WERI-Rb-1 (cell line): Measurements from ENCODE around the gene CAPN9.

Source experiments
- DNase-seq: peaks from one replicate; pipeline ENCODE4 v3.0.0-alpha.2; 2020
- H3K27ac ChIP-seq: fragments of 250-450 bp; sonication (Bioruptor Pico); 2 replicates; pipeline ENCODE4 v1.5.1; 2020; ENCODE audit warnings: mild to moderate bottlenecking, moderate library complexity
- H3K27me3 ChIP-seq: fragments of 250-450 bp; sonication (Bioruptor Pico); 2 replicates; pipeline ENCODE4 v1.5.1; 2021; ENCODE audit warnings: mild to moderate bottlenecking, low read depth, moderate library complexity; ENCODE audit not compliant: insufficient read depth, severe bottlenecking
- H3K36me3 ChIP-seq: fragments of 250-450 bp; sonication (Bioruptor Pico); 2 replicates; pipeline ENCODE4 v1.5.1; 2020; ENCODE audit warnings: mild to moderate bottlenecking, moderate library complexity
- H3K4me3 ChIP-seq: 2 replicates; pipeline ENCODE4 v1.5.1; 2011; ENCODE audit warnings: low read depth, mild to moderate bottlenecking, control low read depth, low read length
- H3K9me3 ChIP-seq: fragments of 250-450 bp; sonication (Bioruptor Pico); 2 replicates; pipeline ENCODE4 v1.5.1; 2021; ENCODE audit warnings: mild to moderate bottlenecking, moderate library complexity; ENCODE audit not compliant: severe bottlenecking
- CTCF ChIP-seq: IDR thresholded peaks from 2 replicates; pipeline ENCODE4 v1.5.1; 2011; ENCODE audit warnings: low read depth, mild to moderate bottlenecking, control low read depth, inconsistent platforms, low read length

CAPN9 gene

GRCh38 chr1:230816018-230816417 is 68.8 kb downstream of the CAPN9 start:
- H3K36me3 ChIP-seq, result no peaks in the 10 kb centered on the region
- no peak for TF ChIP-seq CTCF
- H3K27me3 ChIP-seq, result no peaks in the 10 kb centered on the region
- peaks cover 9% of the 10 kb centered on the region for H3K9me3 ChIP-seq
- no peak for DNase-seq
- no peak overlapping the region for H3K27ac ChIP-seq
- H3K4me3 ChIP-seq, result no peak overlapping the region

- no peaks in the 10 kb centered on the region for H3K27me3 ChIP-seq
- no peaks in the 10 kb centered on the region for H3K36me3 ChIP-seq
- no peak overlapping the region for H3K27ac ChIP-seq
- no peak overlapping the region for H3K4me3 ChIP-seq
- no peaks in the 10 kb centered on the region for H3K9me3 ChIP-seq
- TF ChIP-seq CTCF, result no peak
- DNase-seq, result no peak
These were observed 71.2 kb downstream of the CAPN9 start for GRCh38 chr1:230818367-230818766.

- Histone ChIP-seq H3K27me3 (no peaks in the 10 kb centered on the region), H3K36me3 (no peaks in the 10 kb centered on the region), H3K27ac (no peak overlapping the region), H3K9me3 (no peaks in the 10 kb centered on the region), H3K4me3 (no peak overlapping the region)
- no peak for DNase-seq
- TF ChIP-seq CTCF, result no peak
These were observed 71.7 kb downstream of the CAPN9 start for GRCh38 chr1:230818901-230819300.

- no peaks in the 10 kb centered on the region for H3K36me3 ChIP-seq
- no peaks in the 10 kb centered on the region for H3K9me3 ChIP-seq
- no peaks in the 10 kb centered on the region for H3K27me3 ChIP-seq
- DNase-seq, result no peak
- no peak for TF ChIP-seq CTCF
- H3K4me3 ChIP-seq, result no peak overlapping the region
- H3K27ac ChIP-seq, result no peak overlapping the region
These were observed 72.8 kb downstream of the CAPN9 start for GRCh38 chr1:230819976-230820375.

- H3K4me3 ChIP-seq, result no peak overlapping the region
- DNase-seq, result no peak
- no peaks in the 10 kb centered on the region for H3K27me3 ChIP-seq
- H3K27ac ChIP-seq, result no peak overlapping the region
- H3K36me3 ChIP-seq, result no peaks in the 10 kb centered on the region
- no peak for TF ChIP-seq CTCF
- no peaks in the 10 kb centered on the region for H3K9me3 ChIP-seq
These were observed 73.4 kb downstream of the CAPN9 start for GRCh38 chr1:230820568-230820967.

- no peak for TF ChIP-seq CTCF
- no peak for DNase-seq
- no peaks in the 10 kb centered on the region for H3K36me3 ChIP-seq
- H3K27me3 ChIP-seq, result no peaks in the 10 kb centered on the region
- H3K4me3 ChIP-seq, result no peak overlapping the region
- H3K9me3 ChIP-seq, result no peaks in the 10 kb centered on the region
- H3K27ac ChIP-seq, result no peak overlapping the region
These were observed 74.2 kb downstream of the CAPN9 start for GRCh38 chr1:230821346-230821745.
